ENCODE results near the gene CAMKK2. TPM values are rescaled to one million over a fixed set of nuclear protein-coding genes. Genes with fewer than 3 reads are reported as not detected.
"Not testable (repeated sequence)": the region's sequence is repeated elsewhere in the genome, so short reads cannot be mapped to it uniquely, and the experiment has no call there.

The CAMKK2 gene
- total and polyA plus RNA-seq, 8 donors, result 36.4 to 47.8 (median 44.4) TPM

GRCh38 chr12:121314431-121314830 lies 17.9 kb upstream of the CAMKK2 start:
- Histone ChIP-seq H3K4me3 (no peak overlapping the region), H3K4me1 (peaks cover 0 to 12% of the 10 kb centered on the region in 2 donors), H3K27ac (peak overlapping the region in 1 of 2 donors; percentile 53), H3K9me3 (no peaks in the 10 kb centered on the region), H3K27me3 (no peaks in the 10 kb centered on the region), H3K36me3 (peaks cover 0 to 67% of the 10 kb centered on the region in 2 donors)
- ATAC-seq (no peak), DNase-seq (no peak)
- intact Hi-C loops (cut with DNase I), result no loop called here
- no peak for TF ChIP-seq CTCF (IDR thresholded peaks at IDR 0.05)

GRCh38 chr12:121310231-121310630 lies 13.7 kb upstream of the CAMKK2 start:
- H3K9me3 ChIP-seq; ATAC-seq; H3K4me3 ChIP-seq; H3K27ac ChIP-seq; H3K27me3 ChIP-seq; intact Hi-C loops (cut with DNase I); DNase-seq: not testable (repeated sequence)
- Histone ChIP-seq H3K36me3 (peaks cover 0 to 53% of the 10 kb centered on the region in 2 donors), H3K4me1 (peaks cover 0 to 20% of the 10 kb centered on the region in 2 donors)

- ATAC-seq; intact Hi-C loops (cut with DNase I); H3K4me3 ChIP-seq; H3K27me3 ChIP-seq; H3K9me3 ChIP-seq; DNase-seq; H3K27ac ChIP-seq: not testable (repeated sequence)
- H3K4me1 ChIP-seq, result peaks cover 0 to 11% of the 10 kb centered on the region in 2 donors
- H3K36me3 ChIP-seq, result peaks cover 0 to 48% of the 10 kb centered on the region in 2 donors
Observed at GRCh38 chr12:121307397-121307796, 10.9 kb upstream of the CAMKK2 start.

GRCh38 chr12:121304306-121304705 lies 7.8 kb upstream of the CAMKK2 start:
- H3K4me1 ChIP-seq, result peaks cover 0 to 31% of the 10 kb centered on the region in 2 donors
- no peak overlapping the region for H3K4me3 ChIP-seq
- H3K9me3 ChIP-seq, result no peaks in the 10 kb centered on the region
- DNase-seq (no peak), ATAC-seq (no peak)
- intact Hi-C loops (cut with DNase I), result no loop called here
- no peak for TF ChIP-seq CTCF (IDR thresholded peaks at IDR 0.05)
- H3K27ac ChIP-seq, result no peak overlapping the region
- H3K27me3 ChIP-seq, result no peaks in the 10 kb centered on the region
- H3K36me3 ChIP-seq, result peaks cover 0 to 19% of the 10 kb centered on the region in 2 donors

- intact Hi-C loops (cut with DNase I), result no loop called here
- no peaks in the 10 kb centered on the region for H3K9me3 ChIP-seq
- H3K4me3 ChIP-seq, result no peak overlapping the region
- no peak for ATAC-seq
- H3K27me3 ChIP-seq, result no peaks in the 10 kb centered on the region
- peak overlapping the region in 1 of 2 donors; percentile 89 for H3K27ac ChIP-seq
- H3K4me1 ChIP-seq, result peaks cover 7 to 43% of the 10 kb centered on the region in 2 donors
- TF ChIP-seq CTCF (IDR thresholded peaks at IDR 0.05), result no peak
- no peaks in the 10 kb centered on the region for H3K36me3 ChIP-seq
- no peak for DNase-seq
Observed at GRCh38 chr12:121301876-121302275, 5.4 kb upstream of the CAMKK2 start.

GRCh38 chr12:121300083-121300819 lies 3.7 kb upstream of the CAMKK2 start:
- Histone ChIP-seq H3K27me3 (no peaks in the 10 kb centered on the region), H3K4me3 (no peak overlapping the region), H3K27ac (peak overlapping the region in 1 of 2 donors; percentile 57), H3K4me1 (peaks cover 12 to 42% of the 10 kb centered on the region in 2 donors), H3K9me3 (no peaks in the 10 kb centered on the region), H3K36me3 (no peaks in the 10 kb centered on the region)
- DNase-seq (no peak), ATAC-seq (no peak)
- intact Hi-C loops (cut with DNase I), result no loop called here
- no peak for TF ChIP-seq CTCF (IDR thresholded peaks at IDR 0.05)

All from left lung (tissue), 10 donors.